ENCODE data around the gene GNG7. TPM values are rescaled to one million over a fixed set of nuclear protein-coding genes. Genes with fewer than 3 reads are reported as not detected.

Gene GNG7
- total and polyA plus RNA-seq, 10 of the 15 experiments (the other 5 are each of a cell fraction or from before 2014, with no cell fraction given), result 1.9 to 13.6 (median 6.5) TPM

DNA sequence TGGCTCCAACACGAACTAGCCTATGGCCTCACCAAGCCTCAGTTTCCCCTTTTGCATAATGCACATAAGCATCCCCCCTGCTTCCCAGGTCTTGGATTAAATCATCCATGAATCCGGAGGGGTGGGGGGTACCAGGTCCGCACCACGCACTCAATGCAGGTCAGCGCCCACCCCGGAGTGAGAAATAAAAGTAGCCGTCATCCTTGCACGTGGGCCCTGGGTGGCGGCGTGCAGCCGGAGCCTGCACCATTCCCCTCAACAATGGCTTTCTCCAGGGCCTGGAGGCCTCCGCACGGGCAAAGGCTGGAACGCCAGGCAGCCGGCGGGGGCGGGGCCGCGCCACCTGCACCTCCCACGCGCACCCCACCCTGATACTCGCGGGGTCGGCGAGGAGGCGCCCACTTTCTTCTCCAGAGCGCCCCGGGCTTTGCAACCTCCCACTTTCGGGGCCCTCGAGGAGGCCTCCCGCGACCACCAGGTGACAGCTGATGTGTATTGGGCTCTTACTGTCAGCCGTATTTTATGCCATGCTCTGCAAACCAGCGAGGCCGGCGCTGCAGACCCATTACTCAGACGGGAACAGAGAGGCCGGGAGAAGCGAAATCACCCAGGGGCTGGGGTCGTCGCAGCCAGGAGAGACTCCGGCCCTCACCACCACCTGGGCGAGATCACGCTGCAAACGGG is 227.3 kb downstream of the GNG7 start (continued):
- no peak for TF ChIP-seq EZH2 (IDR thresholded peaks at IDR 0.05; ENCODE audit: borderline replicate concordance, control insufficient read depth, low read depth, low read length)
- TF ChIP-seq KAT2A (conservative IDR thresholded peaks at IDR 0.05; ENCODE audit: control insufficient read depth, low read depth, low read length), result no peak
- TF ChIP-seq RBBP5 (conservative IDR thresholded peaks at IDR 0.05), result no peak
- no peak for TF ChIP-seq FOXK2 (IDR thresholded peaks at IDR 0.05)
- no peak for TF ChIP-seq GABPA (IDR thresholded peaks at IDR 0.05; ENCODE audit: low read depth)
- TF ChIP-seq PML (IDR thresholded peaks at IDR 0.05; ENCODE audit: low read length), result no peak; the same call in 1 of the 2 replicates
- TF ChIP-seq ZNF274 (IDR thresholded peaks at IDR 0.05; ENCODE audit: insufficient read depth, insufficient read length), result no peak
- TF ChIP-seq TCF7 (IDR thresholded peaks at IDR 0.05; ENCODE audit: borderline replicate concordance), result 0 out of 2 replicates have a peak, but pooled peaks have one; percentile 31
- peak; percentile 99 for TF ChIP-seq ZNF217 (IDR thresholded peaks at IDR 0.05)
- no peak for TF ChIP-seq EP300 (IDR thresholded peaks at IDR 0.05; ENCODE audit: borderline replicate concordance in 1 of 2, control insufficient read depth in 1 of 2, low read depth in 2 of 2, low read length in 2 of 2)
- no peak for TF ChIP-seq REST (IDR thresholded peaks at IDR 0.05; ENCODE audit: low read depth, low read length)
- TF ChIP-seq RAD21 (IDR thresholded peaks at IDR 0.05; ENCODE audit: insufficient read depth, low read depth, low read length), result no peak
- TF ChIP-seq ETV6 (conservative IDR thresholded peaks at IDR 0.05 in 1 of 2, IDR thresholded peaks at IDR 0.05 in 1 of 2; ENCODE audit: borderline replicate concordance in 1 of 2, low read depth in 1 of 2), result no peak
- TF ChIP-seq SIN3A (IDR thresholded peaks at IDR 0.05; ENCODE audit: low read depth, low read length), result peak; percentile 32; the same call in 1 of the 2 replicates
- TF ChIP-seq DPF2 (IDR thresholded peaks at IDR 0.05), result peak; percentile 35; the same call in 1 of the 2 replicates
- TF ChIP-seq PAX5 (IDR thresholded peaks at IDR 0.05; ENCODE audit: borderline replicate concordance, low read depth, low read length), result 0 out of 2 replicates have a peak, but pooled peaks have one; percentile 7
- TF ChIP-seq MXI1 (IDR thresholded peaks at IDR 0.05; ENCODE audit: low read depth, low read length), result peak; percentile 68
- no peak for TF ChIP-seq TAF1 (IDR thresholded peaks at IDR 0.05; ENCODE audit: borderline replicate concordance, low read depth, low read length)
- TF ChIP-seq SMC3 (IDR thresholded peaks at IDR 0.05; ENCODE audit: borderline replicate concordance, low read length), result no peak
- no peak for TF ChIP-seq RB1 (IDR thresholded peaks at IDR 0.05; ENCODE audit: borderline replicate concordance)
- no peak for TF ChIP-seq BMI1 (IDR thresholded peaks at IDR 0.05; ENCODE audit: borderline replicate concordance)
- peak; percentile 59 for TF ChIP-seq LARP7 (IDR thresholded peaks at IDR 0.05)
- peak; percentile 56; the same call in 1 of the 2 replicates for TF ChIP-seq RCOR1 (conservative IDR thresholded peaks at IDR 0.05; ENCODE audit: low read depth, low read length)
- no peak for TF ChIP-seq ZZZ3 (IDR thresholded peaks at IDR 0.05; ENCODE audit: control insufficient read depth, insufficient read length, low read depth)
- TF ChIP-seq MAX (IDR thresholded peaks at IDR 0.05; ENCODE audit: low read depth, low read length), result no peak
- TF ChIP-seq RFX5 (IDR thresholded peaks at IDR 0.05; ENCODE audit: low read depth, low read length), result no peak
- TF ChIP-seq USF1 (IDR thresholded peaks at IDR 0.05; ENCODE audit: borderline replicate concordance, extremely low read length, insufficient read depth, low read depth, low read length), result no peak
- no peak for TF ChIP-seq STAT1 (conservative IDR thresholded peaks at IDR 0.05)

Measured in GM12878 (cell line).